Activated T-cell treated with anti-CD3 and anti-CD28 coated beads, Interleukin-2, amount 50 U/mL, for 24 hours (primary cell): ENCODE data around the gene MSRB3.

Experiments used
- DNase-seq: peaks from one replicate; pipeline ENCODE4 v3.0.0-alpha.2; 2020
- H3K27ac Mint-ChIP-seq: 2 replicates; pipeline ENCODE4 v1.8.0; 2020; ENCODE audit warnings: mild to moderate bottlenecking, mixed read lengths
- H3K27me3 Mint-ChIP-seq: 2 replicates; pipeline ENCODE4 v1.8.0; 2020; ENCODE audit warnings: mixed read lengths
- H3K36me3 Mint-ChIP-seq: 2 replicates; pipeline ENCODE4 v1.8.0; 2020; ENCODE audit warnings: low read depth, mixed read lengths
- H3K4me1 Mint-ChIP-seq: 2 replicates; pipeline ENCODE4 v1.8.0; 2020; ENCODE audit warnings: low read depth, mixed read lengths
- H3K4me3 Mint-ChIP-seq: 2 replicates; pipeline ENCODE4 v1.8.0; 2020; ENCODE audit warnings: mild to moderate bottlenecking, moderate library complexity, mixed read lengths
- H3K9me3 Mint-ChIP-seq: 2 replicates; pipeline ENCODE4 v1.8.0; 2020; ENCODE audit warnings: mixed read lengths

The MSRB3 gene

GRCh38 chr12:65327207-65328076 lies 49.0 kb downstream of the MSRB3 start:
- Mint-ChIP-seq H3K36me3 (no peaks in the 10 kb centered on the region), H3K4me3 (no peak overlapping the region), H3K4me1 (no peaks in the 10 kb centered on the region), H3K27ac (no peak overlapping the region), H3K9me3 (no peaks in the 10 kb centered on the region), H3K27me3 (peaks cover 33% of the 10 kb centered on the region)
- no peak for DNase-seq

- H3K27me3 Mint-ChIP-seq: peaks cover 28% of the 10 kb centered on the region
- no peaks in the 10 kb centered on the region for H3K4me1 Mint-ChIP-seq
- H3K9me3 Mint-ChIP-seq: no peaks in the 10 kb centered on the region
- DNase-seq: no peak
- H3K36me3 Mint-ChIP-seq: no peaks in the 10 kb centered on the region
- H3K4me3 Mint-ChIP-seq: no peak overlapping the region
- no peak overlapping the region for H3K27ac Mint-ChIP-seq
These were observed 51.2 kb downstream of the MSRB3 start for GRCh38 chr12:65329721-65330120.

- H3K27me3 Mint-ChIP-seq: peaks cover 28% of the 10 kb centered on the region
- H3K9me3 Mint-ChIP-seq: no peaks in the 10 kb centered on the region
- no peaks in the 10 kb centered on the region for H3K4me1 Mint-ChIP-seq
- DNase-seq: no peak
- H3K36me3 Mint-ChIP-seq: no peaks in the 10 kb centered on the region
- no peak overlapping the region for H3K4me3 Mint-ChIP-seq
- no peak overlapping the region for H3K27ac Mint-ChIP-seq
These were observed 51.8 kb downstream of the MSRB3 start for GRCh38 chr12:65330331-65330730.

- H3K4me1 Mint-ChIP-seq: no peaks in the 10 kb centered on the region
- no peaks in the 10 kb centered on the region for H3K36me3 Mint-ChIP-seq
- no peaks in the 10 kb centered on the region for H3K9me3 Mint-ChIP-seq
- no peak for DNase-seq
- peaks cover 28% of the 10 kb centered on the region for H3K27me3 Mint-ChIP-seq
- no peak overlapping the region for H3K27ac Mint-ChIP-seq
- no peak overlapping the region for H3K4me3 Mint-ChIP-seq
These were observed 53.0 kb downstream of the MSRB3 start for GRCh38 chr12:65331456-65331855.

- no peak for DNase-seq
- peaks cover 18% of the 10 kb centered on the region for H3K27me3 Mint-ChIP-seq
- no peaks in the 10 kb centered on the region for H3K4me1 Mint-ChIP-seq
- H3K4me3 Mint-ChIP-seq: no peak overlapping the region
- H3K36me3 Mint-ChIP-seq: no peaks in the 10 kb centered on the region
- no peak overlapping the region for H3K27ac Mint-ChIP-seq
- no peaks in the 10 kb centered on the region for H3K9me3 Mint-ChIP-seq
These were observed 55.2 kb downstream of the MSRB3 start for GRCh38 chr12:65333649-65334048.

GRCh38 chr12:65334521-65334920 lies 56.0 kb downstream of the MSRB3 start:
- H3K27ac Mint-ChIP-seq: no peak overlapping the region
- H3K4me1 Mint-ChIP-seq: no peaks in the 10 kb centered on the region
- no peak overlapping the region for H3K4me3 Mint-ChIP-seq
- DNase-seq: no peak
- H3K36me3 Mint-ChIP-seq: no peaks in the 10 kb centered on the region
- H3K9me3 Mint-ChIP-seq: no peaks in the 10 kb centered on the region
- peaks cover 13% of the 10 kb centered on the region for H3K27me3 Mint-ChIP-seq

- H3K4me3 Mint-ChIP-seq: no peak overlapping the region
- no peaks in the 10 kb centered on the region for H3K36me3 Mint-ChIP-seq
- H3K27me3 Mint-ChIP-seq: peaks cover 10% of the 10 kb centered on the region
- H3K27ac Mint-ChIP-seq: no peak overlapping the region
- no peak for DNase-seq
- no peaks in the 10 kb centered on the region for H3K4me1 Mint-ChIP-seq
- no peaks in the 10 kb centered on the region for H3K9me3 Mint-ChIP-seq
These were observed 56.7 kb downstream of the MSRB3 start for GRCh38 chr12:65335021-65335714.

GRCh38 chr12:65335981-65336380 lies 57.5 kb downstream of the MSRB3 start:
- Mint-ChIP-seq H3K27me3 (peaks cover 7% of the 10 kb centered on the region), H3K4me1 (no peaks in the 10 kb centered on the region), H3K9me3 (no peaks in the 10 kb centered on the region), H3K4me3 (no peak overlapping the region), H3K36me3 (no peaks in the 10 kb centered on the region), H3K27ac (no peak overlapping the region)
- no peak for DNase-seq

- H3K27ac Mint-ChIP-seq: no peak overlapping the region
These were observed 60.7 kb downstream of the MSRB3 start for GRCh38 chr12:65339161-65339560.

GRCh38 chr12:65343230-65343629 lies 64.7 kb downstream of the MSRB3 start:
- Mint-ChIP-seq H3K9me3 (peaks cover 3% of the 10 kb centered on the region), H3K27me3 (no peaks in the 10 kb centered on the region), H3K4me1 (no peaks in the 10 kb centered on the region), H3K4me3 (no peak overlapping the region), H3K36me3 (no peaks in the 10 kb centered on the region), H3K27ac (no peak overlapping the region)
- no peak for DNase-seq

More at GRCh38 chr12:65339161-65339560, 60.7 kb downstream of the MSRB3 start:
- no peaks in the 10 kb centered on the region for H3K36me3 Mint-ChIP-seq
- DNase-seq: no peak
- no peak overlapping the region for H3K4me3 Mint-ChIP-seq
- no peaks in the 10 kb centered on the region for H3K9me3 Mint-ChIP-seq
- H3K4me1 Mint-ChIP-seq: no peaks in the 10 kb centered on the region
- H3K27me3 Mint-ChIP-seq: peaks cover 3% of the 10 kb centered on the region

GRCh38 chr12:65343801-65344200 lies 65.3 kb downstream of the MSRB3 start:
- DNase-seq: no peak
- Mint-ChIP-seq H3K27ac (no peak overlapping the region), H3K9me3 (peaks cover 3% of the 10 kb centered on the region), H3K4me1 (no peaks in the 10 kb centered on the region), H3K27me3 (no peaks in the 10 kb centered on the region), H3K36me3 (no peaks in the 10 kb centered on the region), H3K4me3 (no peak overlapping the region)

- no peaks in the 10 kb centered on the region for H3K4me1 Mint-ChIP-seq
These were observed 77.0 kb downstream of the MSRB3 start for GRCh38 chr12:65355461-65355860.

GRCh38 chr12:65362234-65363031 lies 84.0 kb downstream of the MSRB3 start:
- H3K27ac Mint-ChIP-seq: no peak overlapping the region
- H3K27me3 Mint-ChIP-seq: no peaks in the 10 kb centered on the region
- H3K4me3 Mint-ChIP-seq: no peak overlapping the region
- H3K36me3 Mint-ChIP-seq: no peaks in the 10 kb centered on the region
- H3K9me3 Mint-ChIP-seq: no peaks in the 10 kb centered on the region
- no peak for DNase-seq
- no peaks in the 10 kb centered on the region for H3K4me1 Mint-ChIP-seq

More at GRCh38 chr12:65355461-65355860, 77.0 kb downstream of the MSRB3 start:
- Mint-ChIP-seq H3K27ac (no peak overlapping the region), H3K27me3 (no peaks in the 10 kb centered on the region), H3K9me3 (no peaks in the 10 kb centered on the region), H3K4me3 (no peak overlapping the region), H3K36me3 (no peaks in the 10 kb centered on the region)
- DNase-seq: no peak

GRCh38 chr12:65364046-65364445 lies 85.6 kb downstream of the MSRB3 start:
- no peak overlapping the region for H3K27ac Mint-ChIP-seq
- no peaks in the 10 kb centered on the region for H3K4me1 Mint-ChIP-seq
- H3K9me3 Mint-ChIP-seq: no peaks in the 10 kb centered on the region
- H3K4me3 Mint-ChIP-seq: no peak overlapping the region
- H3K27me3 Mint-ChIP-seq: no peaks in the 10 kb centered on the region
- H3K36me3 Mint-ChIP-seq: no peaks in the 10 kb centered on the region
- no peak for DNase-seq
